T-cell (primary cell): Measurements from ENCODE around the gene POLDIP2. TPM values are rescaled to one million over a fixed set of nuclear protein-coding genes. Genes with fewer than 3 reads are reported as not detected.
A peak's percentile ranks its signal among the peaks of the same experiment; 100 is the strongest.

Source experiments
- ATAC-seq, 4 experiments: fragments of 200-7000 bp in 3 of 4; fragments of 150-1000 bp in 1 of 4; cut with Tn5 transposase; replicated peaks in 1 of 4; 1 replicate in 3 of 4; 2 replicates in 1 of 4; pipeline ENCODE4 v1.10.0; 2021; ENCODE audit warnings: moderate library complexity in 3 of 4, mild to moderate bottlenecking in 2 of 4, moderate number of reproducible peaks in 1 of 4
- CTCF ChIA-PET, 2 donors: fragments of 300-600 bp; sonication (Branson Sonifier 250); formaldehyde crosslinking; loops; one replicate each; lab custom pipeline; 2022; ENCODE audit warnings: antibody characterized with exemption in 2 of 2; lab: Charles Lee
- POLR2A ChIA-PET, 2 donors: fragments of 300-600 bp; sonication (Branson Sonifier 250); formaldehyde crosslinking; loops; one replicate each; lab custom pipeline; 2022; ENCODE audit warnings: antibody characterized with exemption in 2 of 2; lab: Charles Lee
- DNase-seq, 35 experiments: peaks; one replicate each; pipeline versions ENCODE4 v3.0.0 to v3.0.0-alpha.2; 2013 to 2023
- H3K27ac ChIP-seq: one replicate; pipeline ENCODE4 v1.5.1; 2013; ENCODE audit warnings: low read length
- H3K27me3 ChIP-seq, 2 experiments: replicated peaks in 1 of 2; 1 replicate in 1 of 2; 2 replicates in 1 of 2; pipeline versions ENCODE4 v1.6.1 to v1.7.0; 2013; ENCODE audit warnings: low read length in 1 of 2, mixed read lengths in 1 of 2; ENCODE audit not compliant: control insufficient read depth in 2 of 2, insufficient read depth in 2 of 2; ENCODE audit errors: extremely low read depth in 1 of 2
- H3K36me3 ChIP-seq, 2 donors: 1 replicate in 1 of 2; 2 replicates in 1 of 2; pipeline versions ENCODE4 v1.6.1 to v1.7.0; 2013; ENCODE audit warnings: low read length in 1 of 2; ENCODE audit not compliant: control insufficient read depth in 2 of 2, insufficient read depth in 1 of 2; ENCODE audit errors: extremely low read depth in 1 of 2
- H3K4me1 ChIP-seq, 2 experiments: 1 replicate in 1 of 2; 2 replicates in 1 of 2; pipeline versions ENCODE4 v1.6.1 to v1.7.0; 2013; ENCODE audit warnings: low read length in 2 of 2, mixed read lengths in 1 of 2; ENCODE audit not compliant: insufficient read depth in 2 of 2, control insufficient read depth in 1 of 2; ENCODE audit errors: extremely low read depth in 1 of 2
- H3K4me3 ChIP-seq, 2 donors: 1 replicate in 1 of 2; 2 replicates in 1 of 2; pipeline versions ENCODE4 v1.5.1 to v1.7.0; 2013; ENCODE audit warnings: mild to moderate bottlenecking in 2 of 2, low read length in 1 of 2, moderate library complexity in 1 of 2; ENCODE audit not compliant: control insufficient read depth in 1 of 2; ENCODE audit errors: extremely low read depth in 1 of 2
- H3K9me3 ChIP-seq: 2 replicates; pipeline ENCODE4 v1.7.0; 2013
- H3K27ac Mint-ChIP-seq, 2 donors: one replicate each; pipeline ENCODE4 v1.8.0; 2020 to 2021; ENCODE audit warnings: mild to moderate bottlenecking in 2 of 2, mixed read lengths in 2 of 2
- H3K27me3 Mint-ChIP-seq, 2 donors: one replicate each; pipeline ENCODE4 v1.8.0; 2021 to 2022; ENCODE audit warnings: mixed read lengths in 2 of 2
- H3K36me3 Mint-ChIP-seq: one replicate; pipeline ENCODE4 v1.8.0; 2021; ENCODE audit warnings: mixed read lengths
- H3K4me1 Mint-ChIP-seq, 3 donors: one replicate each; pipeline ENCODE4 v1.8.0; 2020 to 2022; ENCODE audit warnings: mixed read lengths in 3 of 3, mild to moderate bottlenecking in 1 of 3
- H3K4me3 Mint-ChIP-seq, 3 donors: one replicate each; pipeline ENCODE4 v1.8.0; 2020 to 2022; ENCODE audit warnings: mild to moderate bottlenecking in 3 of 3, mixed read lengths in 3 of 3, moderate library complexity in 3 of 3
- H3K9me3 Mint-ChIP-seq, 3 donors: one replicate each; pipeline ENCODE4 v1.8.0; 2020 to 2022; ENCODE audit warnings: mixed read lengths in 3 of 3
- WGBS: methylation state at CpG from one replicate; pipeline ENCODE4 v1.1.5; 2013; ENCODE audit warnings: missing lambda C conversion rate; ENCODE audit not compliant: insufficient coverage; 5-methylcytosine and 5-hydroxymethylcytosine counted together
- total RNA-seq, 35 experiments: library from RNA in 6 of 35; stranded (reverse) in 6 of 35; fragments of 120-200 nt in 1 of 35; gene quantifications; one replicate each; pipeline versions ENCODE4 v1.2.1 to v1.2.4 and lab custom pipeline; 2013 to 2026

POLDIP2 gene
- total RNA-seq, 5 donors from 2014 or later (not counting 1 experiment from before 2014, with no cell fraction given) = 29.2 to 38.7 (median 33.2) TPM

DNA sequence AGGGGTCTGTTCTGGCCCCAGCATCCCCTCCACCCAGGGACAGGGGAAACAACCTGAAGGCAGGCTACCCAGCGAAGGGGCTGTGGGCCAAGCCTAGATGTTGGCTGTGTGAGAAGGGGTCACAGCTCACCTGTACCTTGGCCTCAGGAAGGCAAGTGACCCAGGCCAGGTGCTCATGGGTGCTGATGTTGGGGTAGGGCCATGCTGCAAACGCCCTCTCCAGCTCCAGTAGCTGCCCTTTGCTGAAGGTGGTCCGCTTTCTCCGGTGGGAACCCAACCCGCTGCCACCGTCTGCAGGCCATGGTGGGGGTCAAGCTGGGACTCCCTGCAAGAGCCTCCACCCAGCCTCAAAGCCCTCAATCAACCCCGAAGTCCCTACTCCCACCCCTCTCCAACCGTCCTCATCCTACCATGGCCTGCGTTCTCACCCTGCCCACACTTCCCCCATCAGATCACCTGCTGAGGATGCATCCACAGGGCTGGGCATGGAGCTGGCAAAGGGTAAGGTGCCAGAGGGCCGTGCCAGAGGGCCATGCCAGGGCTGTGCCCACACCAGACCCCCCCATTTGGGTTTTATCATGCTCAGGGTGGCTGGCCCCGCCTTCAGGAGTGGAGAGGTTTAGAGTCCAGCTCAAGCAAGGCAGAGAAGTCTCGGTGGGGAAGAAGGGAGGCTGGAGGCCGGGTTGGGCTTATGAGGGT is 7.5 kb upstream of the POLDIP2 start, which contains the start of gene SEBOX:
TSS of gene SEBOX (minus strand) at position 535 of the 699 bp plus-strand sequence. CDS start at position 487, 48 bp downstream.
- DNase-seq (no peak), ATAC-seq (no peak)
- ChIA-PET POLR2A (no interaction called here), CTCF (no interaction called here)
- no peaks in the 10 kb centered on the region for H3K4me1 ChIP-seq
- H3K27me3 ChIP-seq = no peaks in the 10 kb centered on the region
- 96% methylated on average over 4 of the region's 13 CpGs for WGBS
- H3K36me3 Mint-ChIP-seq = peaks cover 19% of the 10 kb centered on the region
- no peak within 1 kb of the TSS for H3K27ac Mint-ChIP-seq
- no peaks in the 10 kb centered on the region for H3K4me1 Mint-ChIP-seq
- no peak within 1 kb of the TSS for H3K4me3 Mint-ChIP-seq
- no peaks in the 10 kb centered on the region for H3K9me3 Mint-ChIP-seq
- no peaks in the 10 kb centered on the region for H3K27me3 Mint-ChIP-seq
- H3K36me3 ChIP-seq = peaks cover 11 to 44% of the 10 kb centered on the region in 2 donors
- H3K9me3 ChIP-seq = no peaks in the 10 kb centered on the region
- no peak within 1 kb of the TSS for H3K27ac ChIP-seq
- no peak within 1 kb of the TSS for H3K4me3 ChIP-seq

DNA sequence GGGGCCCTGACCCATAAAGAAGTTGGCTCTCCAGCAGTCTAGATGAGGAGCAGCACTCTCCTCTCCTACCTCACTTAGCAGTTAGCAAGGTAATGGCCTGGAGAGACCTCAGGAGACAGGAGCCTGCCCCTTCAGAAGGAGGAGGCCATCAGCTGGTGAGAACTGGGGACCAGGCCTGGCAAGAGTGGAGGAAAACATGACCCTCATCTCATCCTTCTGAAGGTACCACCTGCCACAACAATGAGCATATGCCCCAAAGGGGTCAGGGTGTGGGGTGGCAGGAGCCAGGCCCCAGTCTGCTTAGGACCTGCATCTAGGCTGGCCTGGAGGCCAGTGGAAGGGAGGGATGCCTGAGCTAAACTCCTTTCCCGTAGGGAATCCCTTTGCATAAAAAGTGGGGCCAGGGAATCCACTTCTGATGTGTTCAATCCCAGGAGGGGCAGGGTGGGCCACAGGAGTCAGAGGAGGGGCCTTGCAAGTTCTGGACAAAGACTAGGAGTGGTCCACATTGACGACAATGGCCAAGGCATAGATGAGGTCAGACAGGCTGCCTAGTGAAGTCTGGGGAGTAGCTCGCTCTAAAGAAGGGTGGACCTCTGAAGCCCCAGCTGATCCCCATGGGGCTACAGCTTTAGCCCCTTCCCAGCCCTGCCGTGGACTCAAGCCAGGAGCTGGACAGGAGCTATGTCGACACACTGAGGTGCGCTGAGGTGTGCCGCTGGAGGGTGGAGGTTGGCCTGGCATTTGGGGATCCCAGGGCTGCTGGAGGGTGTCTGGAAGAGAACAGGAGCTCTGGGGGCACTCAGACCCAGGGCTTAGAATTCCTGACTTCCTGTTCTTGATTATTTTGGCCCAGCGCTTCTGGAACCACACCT is 6.7 kb upstream of the POLDIP2 start:
- peaks cover 14 to 52% of the 10 kb centered on the region in 2 donors for H3K36me3 ChIP-seq
- POLR2A ChIA-PET = interaction anchor here in 1 of 2 donors (0.6 kb wide), 1 partner anchor 189 kb away, joined by 3 read pairs; no protein-coding TSS in a partner anchor
- CTCF ChIA-PET = no interaction called here

GRCh38 chr17:28363186-28363585 is 5.9 kb upstream of the POLDIP2 start:
- Histone ChIP-seq H3K4me3 (no peak overlapping the region), H3K27ac (no peak overlapping the region), H3K4me1 (peaks cover 4% of the 10 kb centered on the region in 2 experiments), H3K27me3 (no peaks in the 10 kb centered on the region), H3K36me3 (peaks cover 14 to 56% of the 10 kb centered on the region in 2 donors), H3K9me3 (no peaks in the 10 kb centered on the region)
- ChIA-PET POLR2A (interaction anchor here (0.5 to 0.6 kb wide), 3 partner anchors 129 to 357 kb away, joined by 3 read pairs; partner anchors contain the start of gene RPL23A (in 1 of the 2)), CTCF (no interaction called here)
- no peak for ATAC-seq
- Mint-ChIP-seq H3K4me1 (peaks cover 3 to 6% (median 6%) of the 10 kb centered on the region in 3 donors), H3K27me3 (no peaks in the 10 kb centered on the region), H3K4me3 (no peak overlapping the region), H3K36me3 (peaks cover 19% of the 10 kb centered on the region), H3K27ac (no peak overlapping the region), H3K9me3 (no peaks in the 10 kb centered on the region)
- WGBS = no CpG with 5 or more reads among the region's 5 CpGs
- DNase-seq = no peak

More for the DNA sequence above, 6.7 kb upstream of the POLDIP2 start:
- Histone ChIP-seq H3K4me3 (no peak overlapping the region), H3K27ac (no peak overlapping the region), H3K4me1 (no peaks in the 10 kb centered on the region), H3K9me3 (no peaks in the 10 kb centered on the region), H3K27me3 (no peaks in the 10 kb centered on the region)
- Mint-ChIP-seq H3K27me3 (no peaks in the 10 kb centered on the region), H3K36me3 (peaks cover 19% of the 10 kb centered on the region), H3K9me3 (no peaks in the 10 kb centered on the region), H3K4me3 (no peak overlapping the region), H3K27ac (no peak overlapping the region), H3K4me1 (peaks cover 0 to 3% (median 3%) of the 10 kb centered on the region in 3 donors)
- no peak for ATAC-seq
- no peak for DNase-seq
- WGBS = 96% methylated on average over 6 of the region's 8 CpGs

DNA sequence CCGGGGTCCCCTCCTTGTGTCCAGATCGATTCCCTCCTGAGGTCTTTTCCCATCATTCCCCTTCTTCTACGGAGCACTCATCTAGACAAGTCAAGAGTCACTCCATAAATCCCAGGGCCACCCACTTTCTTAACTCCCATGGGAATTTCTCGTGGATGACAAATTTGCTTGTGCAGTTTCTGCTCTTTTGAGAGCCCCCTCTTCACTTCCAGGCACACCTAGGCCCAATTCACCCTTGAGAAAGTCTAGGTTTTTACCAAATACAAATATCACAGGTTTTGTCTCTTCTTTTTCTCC is 522 bp upstream of the POLDIP2 start:
- H3K4me1 Mint-ChIP-seq = peaks cover 24 to 33% (median 33%) of the 10 kb centered on the region in 3 donors
- WGBS = 7% methylated on average over 4 of the region's 4 CpGs
- H3K9me3 Mint-ChIP-seq = no peaks in the 10 kb centered on the region
- H3K4me3 Mint-ChIP-seq = peak overlapping the region; percentile 93 to 95 (median 94)
- H3K27me3 ChIP-seq = no peaks in the 10 kb centered on the region
- peaks cover 11 to 20% of the 10 kb centered on the region in 2 experiments for H3K4me1 ChIP-seq
- H3K36me3 ChIP-seq = peaks cover 16 to 60% of the 10 kb centered on the region in 2 donors
- no peaks in the 10 kb centered on the region for H3K9me3 ChIP-seq
- H3K36me3 Mint-ChIP-seq = peaks cover 25% of the 10 kb centered on the region
- ATAC-seq = no peak
- POLR2A ChIA-PET = interaction anchor here (0.5 to 2.3 kb wide), 5 partner anchors 22 to 317 kb away, joined by 3 to 25 read pairs (median 3); partner anchors contain the start of genes IFT20 (in 2 of the 2) and TNFAIP1 (in 2 of the 2)
- no peaks in the 10 kb centered on the region for H3K27me3 Mint-ChIP-seq
- DNase-seq = no peak
- H3K4me3 ChIP-seq = peak overlapping the region; percentile 82 to 90
- CTCF ChIA-PET = interaction anchor here in 1 of 2 donors (0.6 to 2.2 kb wide), 4 partner anchors 20 to 26 kb away, joined by 3 to 15 read pairs (median 4); partner anchors contain the start of genes IFT20 and TNFAIP1
- peak overlapping the region; percentile 72 for H3K27ac ChIP-seq
- H3K27ac Mint-ChIP-seq = peak overlapping the region; percentile 92 to 93

DNA sequence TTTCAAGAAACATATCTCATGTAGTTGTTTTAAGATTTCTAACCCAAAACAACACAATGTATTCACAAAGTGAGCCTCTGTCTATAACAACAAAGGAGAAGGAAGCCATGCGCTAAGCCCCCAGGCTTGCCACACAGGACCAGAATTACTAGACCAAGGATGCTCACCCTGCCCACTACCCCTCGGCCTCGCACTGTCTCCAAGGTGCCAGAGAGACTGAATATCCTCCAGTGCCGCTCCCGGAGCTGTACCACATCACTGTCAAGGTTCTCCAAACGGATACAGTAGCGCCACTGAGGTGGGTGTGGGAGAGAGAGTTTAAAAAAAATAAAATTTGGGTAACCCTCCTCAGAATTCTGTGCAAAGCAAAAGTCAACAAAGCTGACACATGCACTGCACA is 7.1 kb downstream of the POLDIP2 start:
- ChIA-PET CTCF (no interaction called here), POLR2A (interaction anchor here in 1 of 2 donors (0.6 kb wide), 1 partner anchor 21 kb away, joined by 5 read pairs; no protein-coding TSS in a partner anchor)
- Histone ChIP-seq H3K36me3 (peaks cover 21 to 89% of the 10 kb centered on the region in 2 donors), H3K9me3 (no peaks in the 10 kb centered on the region), H3K27ac (no peak overlapping the region), H3K27me3 (no peaks in the 10 kb centered on the region), H3K4me3 (no peak overlapping the region), H3K4me1 (no peaks in the 10 kb centered on the region)
- no peak for DNase-seq
- H3K27ac Mint-ChIP-seq = no peak overlapping the region
- H3K9me3 Mint-ChIP-seq = no peaks in the 10 kb centered on the region
- peaks cover 42% of the 10 kb centered on the region for H3K36me3 Mint-ChIP-seq
- no peak for ATAC-seq
- 100% methylated on average over 4 of the region's 7 CpGs for whole genome bisulfite sequencing
- peaks cover 0 to 6% (median 4%) of the 10 kb centered on the region in 3 donors for H3K4me1 Mint-ChIP-seq
- H3K27me3 Mint-ChIP-seq = no peaks in the 10 kb centered on the region
- no peak overlapping the region for H3K4me3 Mint-ChIP-seq

GRCh38 chr17:28348979-28349378 is 8.3 kb downstream of the POLDIP2 start:
- POLR2A ChIA-PET = no interaction called here
- H3K27ac Mint-ChIP-seq = no peak overlapping the region
- Histone ChIP-seq H3K27me3 (no peaks in the 10 kb centered on the region), H3K9me3 (no peaks in the 10 kb centered on the region), H3K4me1 (no peaks in the 10 kb centered on the region), H3K27ac (no peak overlapping the region), H3K36me3 (peaks cover 20 to 88% of the 10 kb centered on the region in 2 donors), H3K4me3 (no peak overlapping the region)
- peaks cover 40% of the 10 kb centered on the region for H3K36me3 Mint-ChIP-seq
- no peaks in the 10 kb centered on the region for H3K9me3 Mint-ChIP-seq
- no peak overlapping the region for H3K4me3 Mint-ChIP-seq
- no peak for DNase-seq
- no peak for ATAC-seq
- 81% methylated on average over 3 of the region's 3 CpGs for WGBS
- CTCF ChIA-PET = interaction anchor here (0.6 to 1.4 kb wide), 2 partner anchors 14 to 34 kb away, joined by 3 to 4 read pairs; partner anchors contain the start of genes IFT20 (in 1 of the 2) and TNFAIP1 (in 1 of the 2)
- H3K27me3 Mint-ChIP-seq = no peaks in the 10 kb centered on the region
- H3K4me1 Mint-ChIP-seq = no peaks in the 10 kb centered on the region
